GM12892 (cell line): Measurements from ENCODE around the gene SOX5.

Experiments
- POLR2A ChIP-seq: IDR thresholded peaks from 2 replicates; pipeline ENCODE4 v1.6.1; 2011; ENCODE audit warnings: low read depth, low read length, control low read depth
- POLR2AphosphoS5 ChIP-seq: IDR thresholded peaks from 2 replicates; pipeline ENCODE4 v1.6.1; 2011; ENCODE audit warnings: low read depth, low read length, control low read depth
- TAF1 ChIP-seq: IDR thresholded peaks from 2 replicates; pipeline ENCODE4 v1.6.1; 2011; ENCODE audit warnings: low read depth, mild to moderate bottlenecking, control low read depth, low read length, borderline replicate concordance

DNA sequence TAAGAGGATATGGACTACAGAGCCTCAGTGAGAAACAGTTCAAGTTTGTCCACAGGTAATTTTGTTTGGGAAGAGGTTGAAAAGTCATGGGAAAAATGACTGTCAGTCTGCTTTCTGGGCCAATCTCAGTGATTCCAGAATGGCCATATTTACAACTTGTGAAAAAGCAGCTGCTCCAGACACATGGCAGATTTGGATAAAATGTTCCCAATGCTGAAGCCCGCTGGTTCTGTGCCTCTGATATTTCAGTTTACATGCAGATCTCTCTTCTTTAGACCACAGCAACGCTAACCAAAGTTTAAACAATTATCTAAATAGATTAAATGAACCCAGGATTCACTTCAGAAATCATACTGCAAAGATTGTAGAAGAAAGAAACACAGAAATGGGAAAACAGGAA lies 222.8 kb downstream of the SOX5 start:
- TF ChIP-seq TAF1 = no peak
- no peak for TF ChIP-seq POLR2A
- TF ChIP-seq POLR2AphosphoS5 = no peak
